Natural killer cell (primary cell): ENCODE results near the gene PPP1R3E. TPM values are rescaled to one million over a fixed set of nuclear protein-coding genes. Genes with fewer than 3 reads are reported as not detected.
A peak's percentile ranks its signal among the peaks of the same experiment; 100 is the strongest.

ENCODE experiments used
- ATAC-seq, 3 donors: fragments of 150-1000 bp in 2 of 3; fragments of 200-7000 bp in 1 of 3; cut with Tn5 transposase; 1 replicate in 1 of 3; 2 replicates in 2 of 3; pipeline ENCODE4 v1.10.0; 2021; ENCODE audit warnings: mild to moderate bottlenecking in 2 of 3, moderate library complexity in 2 of 3
- DNase-seq, 2 donors: peaks; one replicate each; pipeline versions ENCODE4 v3.0.0 to v3.0.0-alpha.2; 2013 to 2021; ENCODE audit warnings: mixed read lengths in 1 of 2
- H3K27ac ChIP-seq: one replicate; pipeline ENCODE4 v1.5.1; 2013; ENCODE audit warnings: mild to moderate bottlenecking, low read length
- H3K27me3 ChIP-seq: one replicate; pipeline ENCODE4 v1.6.1; 2013; ENCODE audit warnings: low read length; ENCODE audit not compliant: control insufficient read depth, insufficient read depth
- H3K36me3 ChIP-seq: one replicate; pipeline ENCODE4 v1.6.1; 2013; ENCODE audit warnings: low read length; ENCODE audit not compliant: control insufficient read depth, insufficient read depth
- H3K4me1 ChIP-seq: one replicate; pipeline ENCODE4 v1.6.1; 2013; ENCODE audit warnings: low read length; ENCODE audit not compliant: control insufficient read depth, insufficient read depth
- H3K4me3 ChIP-seq: one replicate; pipeline ENCODE4 v1.5.1; 2013; ENCODE audit warnings: low read length
- H3K9me3 ChIP-seq: one replicate; pipeline ENCODE4 v1.6.1; 2013; ENCODE audit warnings: low read length; ENCODE audit not compliant: control insufficient read depth, insufficient read depth
- H3K27ac Mint-ChIP-seq, 2 donors: one replicate each; pipeline ENCODE4 v1.8.0; 2022; ENCODE audit warnings: mild to moderate bottlenecking in 2 of 2, mixed read lengths in 2 of 2, moderate library complexity in 1 of 2
- H3K27me3 Mint-ChIP-seq, 2 donors: one replicate each; pipeline ENCODE4 v1.8.0; 2022; ENCODE audit warnings: low read depth in 2 of 2, mixed read lengths in 2 of 2
- H3K36me3 Mint-ChIP-seq: one replicate; pipeline ENCODE4 v1.8.0; 2022; ENCODE audit warnings: mixed read lengths
- H3K4me1 Mint-ChIP-seq, 2 donors: one replicate each; pipeline ENCODE4 v1.8.0; 2022; ENCODE audit warnings: mixed read lengths in 2 of 2
- H3K4me3 Mint-ChIP-seq: one replicate; pipeline ENCODE4 v1.8.0; 2022; ENCODE audit warnings: mild to moderate bottlenecking, moderate library complexity, mixed read lengths
- H3K9me3 Mint-ChIP-seq, 2 donors: one replicate each; pipeline ENCODE4 v1.8.0; 2022; ENCODE audit warnings: mixed read lengths in 2 of 2
- CTCF ChIP-seq: fragments of 200-600 bp; IDR thresholded peaks from one replicate; pipeline ENCODE4 v1.8.0; 2022; ENCODE audit warnings: antibody characterized with exemption
- WGBS: methylation state at CpG from one replicate; pipeline ENCODE4 v1.1.7; 2013; ENCODE audit warnings: missing lambda C conversion rate; ENCODE audit not compliant: insufficient coverage; 5-methylcytosine and 5-hydroxymethylcytosine counted together
- intact Hi-C: fragments of 100-400 bp; cut with micrococcal nuclease; formaldehyde crosslinking; loops from one replicate; pipeline ENCODE4 v1.14.2; 2022
- total RNA-seq, 4 donors: library from RNA; stranded (reverse); fragments of 120-200 nt in 1 of 4; gene quantifications; one replicate each; pipeline versions ENCODE4 v1.2.3 to v1.2.4, GENCODE V29; 2013 to 2022

The PPP1R3E gene
- total RNA-seq, 3 donors from 2014 or later (not counting 1 experiment from before 2014, with no cell fraction given), result 13.2 to 27.8 (median 25.1) TPM

- Histone ChIP-seq H3K4me3 (no peak overlapping the region), H3K27me3 (no peaks in the 10 kb centered on the region), H3K27ac (no peak overlapping the region), H3K4me1 (peaks cover 25% of the 10 kb centered on the region), H3K36me3 (peaks cover 15% of the 10 kb centered on the region), H3K9me3 (no peaks in the 10 kb centered on the region)
- Mint-ChIP-seq H3K27ac (peak overlapping the region; percentile 38 to 92), H3K36me3 (no peaks in the 10 kb centered on the region), H3K4me1 (peaks cover 20 to 32% of the 10 kb centered on the region in 2 donors), H3K27me3 (no peaks in the 10 kb centered on the region), H3K4me3 (no peak overlapping the region), H3K9me3 (no peaks in the 10 kb centered on the region)
- intact Hi-C loops, result loop anchor here (2.0 kb wide), 1 partner anchor 177 kb away; no protein-coding TSS in a partner anchor
- DNase-seq (no peak), ATAC-seq (no peak)
- 97% methylated on average over 7 of the region's 7 CpGs for WGBS
- TF ChIP-seq CTCF, result no peak
Observed at GRCh38 chr14:23297611-23298277, 4.9 kb downstream of the PPP1R3E start.

GRCh38 chr14:23297096-23297495, 5.6 kb downstream of the PPP1R3E start:
- no peaks in the 10 kb centered on the region for H3K9me3 ChIP-seq
- peaks cover 22% of the 10 kb centered on the region for H3K4me1 ChIP-seq
- over 99% methylated on average over 7 of the region's 7 CpGs for WGBS
- H3K36me3 ChIP-seq, result peaks cover 15% of the 10 kb centered on the region
- Mint-ChIP-seq H3K27ac (peak overlapping the region; percentile 20 to 38), H3K9me3 (no peaks in the 10 kb centered on the region), H3K4me1 (peaks cover 20 to 27% of the 10 kb centered on the region in 2 donors), H3K36me3 (no peaks in the 10 kb centered on the region), H3K27me3 (no peaks in the 10 kb centered on the region), H3K4me3 (no peak overlapping the region)
- intact Hi-C loops, result no loop called here
- ATAC-seq (no peak), DNase-seq (no peak)
- H3K4me3 ChIP-seq, result no peak overlapping the region
- H3K27ac ChIP-seq, result no peak overlapping the region
- TF ChIP-seq CTCF, result no peak
- no peaks in the 10 kb centered on the region for H3K27me3 ChIP-seq

- H3K4me3 Mint-ChIP-seq, result no peak overlapping the region
- Histone ChIP-seq H3K27ac (no peak overlapping the region), H3K4me3 (no peak overlapping the region), H3K9me3 (no peaks in the 10 kb centered on the region), H3K4me1 (peaks cover 22% of the 10 kb centered on the region), H3K36me3 (peaks cover 15% of the 10 kb centered on the region), H3K27me3 (no peaks in the 10 kb centered on the region)
- no peaks in the 10 kb centered on the region for H3K27me3 Mint-ChIP-seq
- H3K36me3 Mint-ChIP-seq, result no peaks in the 10 kb centered on the region
- DNase-seq (no peak), ATAC-seq (no peak)
- H3K4me1 Mint-ChIP-seq, result peaks cover 17 to 20% of the 10 kb centered on the region in 2 donors
- TF ChIP-seq CTCF, result no peak
- no peaks in the 10 kb centered on the region for H3K9me3 Mint-ChIP-seq
- 97% methylated on average over 7 of the region's 7 CpGs for WGBS
- intact Hi-C loops, result no loop called here
- H3K27ac Mint-ChIP-seq, result peak overlapping the region; percentile 20 to 38
Observed at GRCh38 chr14:23296012-23296777, 6.5 kb downstream of the PPP1R3E start.
